NCI-H748 (cell line): ENCODE measurements around the gene SMYD3.
A peak's percentile ranks its signal among the peaks of the same experiment; 100 is the strongest.

Experiments
- DNase-seq: peaks from one replicate; lab custom pipeline; 2025; ENCODE audit not compliant: unreplicated experiment; lab: John Stamatoyannopoulos, UW

Gene SMYD3

DNA sequence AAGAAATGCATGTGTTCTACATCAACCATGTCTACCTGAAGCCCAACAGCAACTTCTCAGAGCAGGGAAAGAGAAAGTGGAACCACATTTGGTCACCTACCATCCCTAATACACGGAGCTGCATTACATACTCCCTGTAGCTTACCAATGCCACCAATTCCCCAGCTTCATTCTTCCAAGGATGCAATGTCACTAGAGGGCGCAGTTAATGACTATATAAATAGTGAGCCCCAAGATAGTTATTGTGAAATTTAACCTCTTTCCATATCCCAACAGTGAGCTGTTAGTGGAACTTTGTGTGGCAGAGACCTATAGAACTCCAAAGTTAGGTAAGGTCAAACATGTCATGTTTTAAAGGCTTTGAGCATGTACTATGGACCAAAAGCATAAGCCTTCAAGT is 618.3 kb downstream of the SMYD3 start:
- DNase-seq = no peak

DNA sequence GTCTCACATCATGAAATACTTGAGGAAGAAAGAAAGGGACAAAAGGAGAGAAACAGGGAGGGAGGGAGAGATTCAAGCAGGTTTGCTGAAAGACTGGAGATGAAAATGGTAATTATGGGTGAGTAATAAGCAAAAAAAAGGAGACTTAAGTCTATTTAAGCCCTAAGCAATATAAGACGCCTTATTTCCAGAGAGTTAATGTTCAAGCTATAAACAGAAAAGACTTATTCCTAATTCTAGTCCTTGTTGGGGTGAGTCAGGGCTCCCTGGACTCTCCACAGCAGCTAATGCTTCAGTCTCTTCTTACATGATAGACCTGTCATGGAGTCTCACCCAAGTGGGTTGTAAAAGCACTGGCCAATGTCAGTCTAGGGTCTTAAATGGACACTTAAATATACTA is 619.2 kb downstream of the SMYD3 start:
- DNase-seq = no peak

DNA sequence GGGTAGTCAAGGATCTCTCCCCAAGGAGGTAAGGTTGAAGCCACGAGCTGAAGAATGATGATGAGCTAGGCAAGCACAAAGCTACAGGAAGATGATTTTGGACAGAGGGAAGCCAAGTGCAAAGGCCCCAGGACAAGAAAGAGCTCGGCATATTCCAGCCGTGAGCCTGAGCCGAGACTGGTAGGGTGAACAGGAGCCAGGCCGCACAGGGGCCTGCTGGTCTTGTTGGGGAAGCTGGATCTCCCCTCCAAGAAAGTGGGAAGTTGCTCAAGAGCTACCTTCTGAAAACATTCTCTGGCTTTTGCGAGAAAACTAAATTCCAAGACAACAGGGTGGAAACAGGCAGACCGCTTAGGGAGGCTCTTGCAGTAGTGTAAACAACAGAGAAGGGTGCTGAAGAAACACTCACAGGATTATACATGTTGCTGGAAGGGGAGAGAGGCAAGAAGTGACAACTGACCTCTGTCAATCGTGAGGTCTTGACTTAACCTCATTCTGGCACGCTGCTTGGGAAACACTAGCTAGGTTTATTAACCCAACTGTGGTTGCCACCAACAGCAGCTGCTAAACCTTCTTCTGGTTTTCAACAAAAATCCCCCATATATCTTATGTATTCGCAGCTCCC is 625.2 kb downstream of the SMYD3 start:
- DNase-seq = no peak

DNA sequence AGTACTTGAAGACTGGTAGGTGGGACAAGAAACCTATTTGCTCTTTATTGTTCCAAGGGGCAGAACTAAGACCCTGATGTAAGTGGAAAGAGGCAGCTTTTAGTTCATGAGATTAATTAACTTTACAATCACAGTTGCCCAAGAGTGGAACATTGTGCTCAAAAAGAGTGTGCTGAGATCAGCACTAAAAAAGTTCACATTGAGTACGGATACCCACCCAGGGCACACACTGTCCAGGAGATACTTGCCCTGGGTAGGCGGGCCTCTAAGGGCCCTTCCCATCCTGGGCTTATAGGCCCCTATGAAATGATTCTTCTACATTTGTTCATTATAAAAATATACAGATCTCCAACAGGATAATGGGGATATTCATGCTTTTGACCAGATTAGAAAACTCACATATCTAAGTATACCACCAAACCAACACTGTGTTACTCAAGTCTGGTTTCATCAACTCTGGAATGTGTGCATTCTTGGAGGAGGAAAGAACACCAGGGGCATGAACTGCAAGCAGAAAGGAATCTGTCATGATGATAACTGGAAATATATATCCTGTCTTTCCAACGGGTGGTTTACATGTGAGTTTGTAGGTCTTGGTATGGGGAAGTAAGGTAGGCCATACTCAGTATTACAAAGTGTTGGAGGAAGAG is 626.2 kb downstream of the SMYD3 start:
- no peak for DNase-seq

DNA sequence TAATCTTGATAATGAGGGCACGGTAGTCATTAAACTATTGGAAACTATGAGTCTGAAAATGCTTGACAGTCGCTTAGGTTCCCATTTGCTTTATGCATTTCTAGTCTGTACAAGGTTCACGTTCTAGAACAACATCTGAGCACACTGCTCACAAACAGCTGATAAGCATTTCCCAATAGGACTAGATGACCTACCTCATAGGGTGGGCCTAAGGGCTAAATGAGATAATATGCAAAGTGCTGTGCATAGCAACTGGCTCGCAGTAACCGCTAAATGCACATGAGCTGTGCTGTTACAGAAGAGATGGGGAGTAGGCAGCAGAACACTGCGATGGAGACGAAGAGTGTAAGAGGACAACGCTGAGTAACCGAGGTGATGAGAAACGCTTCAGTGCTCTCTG is 628.0 kb downstream of the SMYD3 start:
- no peak for DNase-seq

DNA sequence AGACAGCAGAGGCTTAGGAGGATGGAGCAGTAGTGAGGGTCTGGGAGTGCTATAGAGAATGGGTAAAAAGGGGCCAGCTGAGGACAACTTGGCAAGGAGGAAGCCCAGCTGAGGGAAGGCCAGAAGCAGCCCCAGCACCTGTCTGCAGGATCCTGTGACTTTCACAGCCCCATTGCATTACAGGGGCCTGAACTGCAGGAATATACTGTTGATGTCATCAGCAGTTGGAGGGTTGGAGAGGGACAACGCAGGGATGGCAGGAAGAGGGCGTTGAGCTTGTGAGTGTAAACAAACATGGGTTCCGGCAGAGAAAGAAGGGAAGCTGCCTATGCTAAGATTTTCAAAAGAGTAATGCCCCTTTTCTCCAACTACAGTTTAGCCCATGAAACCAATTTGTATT is 628.5 kb downstream of the SMYD3 start:
- DNase-seq = peak; percentile 10

DNA sequence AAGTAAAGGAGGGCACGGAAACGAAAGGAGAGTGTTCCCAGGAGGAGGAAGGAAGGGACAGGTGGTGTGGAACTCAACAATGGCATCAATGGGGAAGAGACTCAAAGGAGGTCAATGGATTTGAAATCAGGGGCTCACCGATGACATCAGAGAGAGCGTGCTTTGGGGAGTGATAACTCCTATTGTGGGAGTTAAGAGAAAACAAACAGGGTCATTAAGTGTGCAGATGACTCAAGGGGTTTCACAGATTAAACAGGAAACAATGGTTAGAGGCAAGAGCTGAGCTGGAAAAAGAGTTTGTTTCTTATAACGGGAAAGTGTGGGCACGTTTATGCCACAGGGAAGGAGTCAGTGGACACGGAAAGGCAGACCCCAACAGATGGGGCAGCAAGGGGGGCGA is 629.1 kb downstream of the SMYD3 start:
- no peak for DNase-seq

DNA sequence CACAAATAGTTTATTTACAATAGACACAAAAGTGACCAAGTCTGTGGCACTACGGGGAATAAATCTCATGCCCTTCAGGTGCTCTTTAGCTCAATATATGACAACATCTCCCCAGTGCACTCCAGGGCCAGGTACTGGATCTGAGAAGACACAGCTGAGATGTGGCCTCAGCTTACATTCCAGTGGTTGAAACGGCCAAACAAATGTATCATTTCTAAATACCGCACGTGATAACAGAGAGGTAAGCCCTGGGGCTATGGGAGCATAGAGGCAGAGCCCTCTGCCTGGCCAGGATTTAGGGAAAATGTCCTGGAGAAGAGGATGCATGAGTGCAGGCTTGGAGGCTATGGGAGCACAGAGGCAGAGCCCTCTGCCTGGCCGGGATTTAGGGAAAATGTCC is 630.5 kb downstream of the SMYD3 start:
- DNase-seq = no peak

DNA sequence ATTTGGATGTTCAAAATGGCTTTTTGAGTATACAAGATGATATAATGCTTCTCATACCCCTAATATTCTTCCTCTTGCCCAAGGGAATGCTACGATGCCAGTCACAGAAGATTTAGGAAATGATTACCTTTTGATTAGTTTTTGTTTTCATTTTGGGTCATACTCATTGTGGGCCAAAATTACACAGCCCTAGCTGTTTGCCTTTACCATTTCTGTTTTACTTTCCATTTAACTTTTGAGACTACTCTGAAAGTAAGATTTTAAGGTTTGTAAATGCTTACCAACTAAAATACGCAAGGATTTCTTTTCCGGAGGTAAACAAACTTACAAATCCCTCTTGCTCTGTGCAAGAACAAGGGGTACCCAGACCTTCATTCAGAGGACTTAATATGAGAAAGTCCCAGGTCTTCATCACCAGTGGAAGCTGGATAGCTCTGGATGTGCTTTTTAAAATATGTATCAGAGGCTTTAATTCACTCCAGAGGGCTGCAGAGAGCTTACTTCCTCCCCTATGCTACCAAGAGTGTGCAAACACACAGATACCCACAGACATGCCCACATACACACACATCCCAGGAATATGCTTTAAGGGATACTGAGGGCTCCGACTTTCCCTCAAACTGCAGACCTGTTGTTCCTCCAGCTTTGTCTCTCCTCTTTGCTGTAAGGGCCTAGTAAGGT is 631.4 kb downstream of the SMYD3 start:
- no peak for DNase-seq

DNA sequence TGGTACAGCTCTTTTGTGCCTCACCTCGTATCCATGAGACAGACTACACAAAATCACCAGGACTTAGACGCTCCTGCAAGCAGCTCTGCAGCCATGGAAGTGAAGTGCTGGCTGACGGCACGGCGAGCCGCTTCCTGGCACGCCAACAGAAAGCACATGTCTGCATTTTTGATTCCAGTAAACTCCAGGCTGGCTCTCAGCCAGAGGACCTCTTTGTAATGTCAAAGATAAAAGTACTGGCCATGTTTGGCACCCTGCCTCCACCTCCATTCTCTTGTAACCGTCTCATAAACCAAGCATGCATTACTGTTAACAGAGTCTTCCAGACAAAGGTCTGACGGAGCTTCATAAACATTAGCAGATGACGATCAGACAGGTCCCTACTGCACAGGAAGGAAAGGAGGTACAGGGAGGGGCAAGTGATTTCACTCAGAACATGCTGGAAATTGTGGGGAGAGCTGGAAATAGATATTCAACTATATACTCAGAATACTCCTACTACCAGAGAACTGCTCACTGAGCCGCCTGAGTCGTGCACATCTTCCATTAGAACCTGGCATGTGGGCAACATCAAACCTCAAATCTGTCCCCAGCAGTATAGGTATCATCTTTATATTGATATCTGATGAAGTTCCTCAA is 632.0 kb downstream of the SMYD3 start:
- peak; percentile 90 for DNase-seq

DNA sequence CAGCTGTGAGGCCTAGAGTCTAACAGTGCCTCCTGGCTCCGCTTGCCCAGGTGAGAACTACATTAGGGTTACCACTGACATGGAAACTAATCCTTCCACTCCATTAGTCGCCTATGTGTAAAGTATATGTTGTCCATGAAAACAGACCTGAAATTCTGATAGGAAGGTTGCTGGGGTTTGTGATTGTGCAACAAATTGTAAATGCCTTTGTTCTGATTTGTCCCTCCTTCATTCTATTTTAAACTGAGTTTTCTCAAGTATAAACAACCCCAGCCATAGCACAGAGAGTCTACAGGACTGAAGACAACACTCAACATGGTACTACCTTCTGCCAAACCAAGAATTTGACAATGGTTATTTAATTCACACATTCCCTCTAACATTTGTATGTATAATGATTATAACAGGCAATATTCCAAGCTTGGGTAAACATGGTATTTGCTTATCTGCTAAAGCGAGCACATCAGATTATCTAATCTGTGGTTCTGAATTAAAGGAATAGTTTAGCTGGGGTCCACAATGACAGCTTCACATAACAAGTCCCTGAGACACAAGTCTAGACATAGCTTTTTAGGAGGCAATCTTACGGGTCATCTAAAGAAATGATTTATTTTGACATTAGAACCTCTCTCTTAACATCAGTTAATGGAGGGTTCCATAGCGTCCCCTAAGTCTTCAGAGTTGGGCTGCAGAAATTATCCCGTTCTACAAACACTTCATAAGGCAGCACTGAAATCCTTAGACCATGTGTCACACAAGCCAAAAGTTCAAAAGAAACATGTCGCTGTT is 633.0 kb downstream of the SMYD3 start:
- DNase-seq = no peak

DNA sequence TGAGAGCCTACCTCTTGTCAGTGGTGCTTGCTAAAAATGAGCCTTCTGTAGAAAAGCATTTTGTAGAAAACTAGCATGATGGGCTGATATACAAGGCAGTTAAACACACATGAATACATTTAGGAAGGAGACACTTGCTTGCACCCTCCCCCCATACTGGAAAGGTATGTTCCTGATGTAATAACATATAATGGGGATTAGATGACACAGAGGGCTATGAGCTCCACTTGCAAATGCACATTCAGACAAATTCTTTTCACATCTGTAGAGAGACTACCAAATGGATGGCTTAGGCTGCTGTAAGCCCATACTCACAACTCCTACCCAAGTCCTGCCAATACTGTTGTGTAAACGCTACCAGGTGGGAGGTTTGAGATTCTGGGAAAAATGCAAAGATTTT is 634.0 kb downstream of the SMYD3 start:
- DNase-seq = no peak

DNA sequence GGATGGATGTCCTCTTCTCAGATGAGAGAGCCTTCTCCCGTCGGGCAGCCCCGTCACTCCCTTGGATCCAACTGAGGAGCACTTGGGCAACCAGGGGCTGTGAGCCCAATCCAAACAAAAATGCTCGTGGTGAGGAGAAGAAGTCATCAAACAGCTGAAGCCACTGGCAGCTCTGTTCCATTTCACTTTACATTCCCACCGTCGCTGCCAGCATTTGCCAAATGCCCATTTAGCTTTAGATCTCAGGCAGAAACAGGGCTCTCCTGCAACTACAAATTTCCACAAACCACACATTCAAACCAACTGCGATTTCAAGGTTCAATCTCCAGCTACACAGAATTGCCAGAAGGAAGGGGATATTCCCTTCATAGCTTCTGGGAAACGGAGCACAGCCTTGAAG is 634.6 kb downstream of the SMYD3 start:
- DNase-seq = no peak

DNA sequence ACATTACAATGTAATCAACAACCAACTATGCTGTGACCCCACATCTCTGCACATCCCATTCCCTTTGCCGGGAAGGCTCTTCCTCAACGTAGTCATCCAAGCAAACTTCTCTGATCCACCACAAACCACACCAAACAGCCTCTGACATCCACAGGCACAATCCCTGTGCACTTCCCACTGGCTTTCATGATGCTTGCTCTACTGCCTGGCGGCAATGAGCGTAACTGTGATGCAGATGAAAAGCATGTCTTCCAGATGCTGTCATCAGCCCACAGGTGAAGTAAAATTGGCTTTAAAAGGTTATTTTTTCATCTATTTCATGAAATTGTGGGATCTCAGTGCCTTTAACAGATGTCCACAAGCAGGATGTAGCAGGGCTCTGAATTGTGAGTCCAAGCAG is 635.2 kb downstream of the SMYD3 start:
- no peak for DNase-seq

DNA sequence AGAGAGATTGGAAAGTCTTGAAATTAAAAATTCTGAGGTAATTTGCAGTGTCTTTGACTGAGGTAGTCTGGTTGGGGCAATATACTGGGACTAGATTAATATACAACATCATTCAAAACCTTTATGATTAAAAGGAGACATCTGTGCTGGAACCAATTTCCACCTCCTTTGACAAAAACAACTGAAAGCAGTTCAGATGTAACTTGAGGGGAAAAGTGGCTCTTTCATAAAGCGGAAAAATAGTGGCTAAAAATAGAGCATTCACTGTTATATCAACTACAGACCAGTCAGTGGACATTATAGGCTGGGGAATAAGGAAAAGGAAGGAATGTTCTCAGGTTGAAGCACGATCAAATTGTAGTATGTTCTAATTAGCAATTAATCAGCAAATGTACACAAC is 635.9 kb downstream of the SMYD3 start:
- no peak for DNase-seq

DNA sequence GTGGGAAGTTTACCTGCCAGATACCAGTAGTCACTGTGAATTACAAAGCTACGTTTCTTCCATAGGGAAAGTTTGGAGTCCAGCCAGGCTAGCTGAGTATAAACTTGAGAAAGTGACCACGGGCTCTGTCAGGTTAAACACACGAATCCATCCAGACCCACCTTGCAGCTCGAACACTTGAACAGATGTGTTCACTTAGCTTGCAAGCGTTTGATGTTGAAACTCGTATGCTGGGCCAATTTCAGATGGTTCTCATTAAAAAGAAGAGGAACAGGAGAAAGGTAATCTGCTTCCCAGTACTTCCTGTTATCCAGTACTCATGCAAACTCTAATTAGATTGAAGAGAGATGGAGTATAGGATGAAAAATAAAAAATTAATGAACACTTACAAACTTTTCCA is 636.4 kb downstream of the SMYD3 start:
- DNase-seq = no peak

DNA sequence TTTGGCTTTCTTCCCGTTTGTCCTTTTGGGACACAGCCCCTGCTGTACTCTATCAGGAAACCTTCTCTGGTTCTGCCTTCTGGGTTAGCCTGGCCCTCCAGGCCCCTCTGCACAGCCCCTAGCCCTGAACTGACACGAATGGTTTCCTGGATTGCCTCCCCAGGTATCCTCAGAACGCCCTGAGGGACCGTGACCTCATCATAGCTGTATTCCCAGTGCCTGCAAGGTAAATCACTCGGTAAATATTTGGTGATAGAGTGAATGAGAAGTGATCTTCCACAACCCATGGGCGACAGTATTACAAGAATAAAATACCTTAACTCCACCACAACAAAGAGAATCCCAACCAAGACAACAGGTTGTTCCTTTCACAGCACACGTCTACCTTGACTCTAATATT is 637.2 kb downstream of the SMYD3 start:
- DNase-seq = no peak

DNA sequence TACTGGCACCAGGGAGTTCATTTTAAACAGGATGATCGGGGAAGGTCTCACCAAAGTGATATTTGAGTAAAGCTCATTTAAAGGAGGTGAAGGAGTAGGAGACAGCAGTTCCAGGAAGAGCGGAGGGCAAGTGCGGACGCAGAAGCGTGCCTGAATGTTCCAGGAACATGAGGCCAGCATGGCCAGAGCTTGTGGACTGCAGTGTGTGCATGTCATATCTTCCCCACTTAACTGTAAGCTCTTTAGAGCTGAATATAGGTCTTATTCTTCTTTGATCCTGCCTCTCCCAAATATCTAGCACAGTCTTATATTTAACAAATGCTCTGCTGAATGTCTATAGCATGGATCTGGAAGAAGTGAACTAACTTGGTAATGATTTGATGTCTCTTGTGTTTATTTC is 639.3 kb downstream of the SMYD3 start:
- no peak for DNase-seq

DNA sequence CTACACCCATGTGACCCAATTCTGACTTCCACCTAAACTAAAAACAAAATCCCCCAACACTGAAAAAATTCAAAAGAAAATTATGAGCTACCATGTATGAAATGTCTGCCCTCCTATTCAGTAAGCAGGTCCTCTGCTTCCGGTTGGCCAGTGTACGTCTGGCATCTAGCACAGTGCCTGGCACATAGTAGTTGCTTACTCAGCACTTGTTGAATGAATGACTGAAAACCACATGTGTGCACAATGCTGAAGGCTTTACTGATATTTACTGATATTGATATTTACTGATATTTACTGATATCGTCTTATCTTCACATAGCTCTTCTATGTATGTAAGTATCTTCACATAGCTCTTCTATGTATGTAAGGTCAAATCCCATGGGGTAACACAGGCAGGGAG is 642.2 kb downstream of the SMYD3 start:
- DNase-seq = no peak

DNA sequence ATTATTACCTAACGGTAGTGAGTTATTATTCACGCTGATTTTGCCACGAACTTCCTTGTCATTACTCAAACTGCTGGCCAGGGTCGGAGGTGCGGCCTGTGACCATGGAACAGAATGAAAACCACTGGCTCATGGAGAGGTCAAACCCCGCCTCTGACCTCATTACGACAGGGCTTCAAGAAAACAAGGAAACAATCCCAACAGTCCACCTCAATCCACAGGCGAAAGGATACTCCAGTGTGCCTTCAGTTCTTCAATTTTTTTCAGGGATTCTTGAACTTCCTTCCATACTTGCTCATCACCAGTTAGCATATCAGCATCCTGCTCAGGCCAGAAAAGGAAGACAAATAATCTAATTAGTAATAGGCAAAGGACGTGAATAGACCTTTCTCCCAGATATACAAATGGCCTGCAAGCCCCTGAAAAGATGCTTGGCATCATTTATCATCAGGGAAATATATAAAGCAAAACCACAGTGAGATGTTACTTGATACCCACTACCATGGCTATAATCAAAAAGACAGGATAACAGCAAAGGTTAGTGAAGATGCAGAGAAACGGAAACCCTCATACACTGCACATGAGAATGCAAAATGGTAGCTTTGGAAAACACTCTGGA is 643.4 kb downstream of the SMYD3 start:
- DNase-seq = no peak
